Fibroblast of skin of abdomen (primary cell): ENCODE results near the gene TUBA3E.
"Not testable (repeated sequence)": the region's sequence is repeated elsewhere in the genome, so short reads cannot be mapped to it uniquely, and the experiment has no call there.

ENCODE experiments used
- DNase-seq: peaks from one replicate; pipeline ENCODE4 v3.0.0-alpha.2; 2013

TUBA3E gene

DNA sequence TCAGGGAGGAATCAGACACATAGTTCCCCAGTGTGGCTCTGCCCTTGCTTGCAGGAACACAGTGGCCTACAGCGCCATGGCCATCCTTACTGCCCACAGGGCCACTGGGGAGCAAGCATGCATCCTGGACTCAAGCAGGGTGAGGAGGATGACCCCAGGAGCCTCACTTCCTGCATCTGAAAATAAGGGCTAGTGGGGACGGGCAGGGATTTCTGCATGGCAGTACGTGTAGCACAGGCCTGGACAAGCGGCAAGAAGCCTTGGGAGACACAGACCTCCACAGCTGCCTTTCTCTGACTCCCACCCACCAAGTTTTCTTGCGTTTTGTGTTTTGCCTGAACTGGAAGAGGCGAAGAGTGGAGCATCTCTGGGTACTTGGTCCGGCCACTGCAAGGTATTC lies 35.8 kb downstream of the TUBA3E start:
- DNase-seq, result not testable (repeated sequence)

DNA sequence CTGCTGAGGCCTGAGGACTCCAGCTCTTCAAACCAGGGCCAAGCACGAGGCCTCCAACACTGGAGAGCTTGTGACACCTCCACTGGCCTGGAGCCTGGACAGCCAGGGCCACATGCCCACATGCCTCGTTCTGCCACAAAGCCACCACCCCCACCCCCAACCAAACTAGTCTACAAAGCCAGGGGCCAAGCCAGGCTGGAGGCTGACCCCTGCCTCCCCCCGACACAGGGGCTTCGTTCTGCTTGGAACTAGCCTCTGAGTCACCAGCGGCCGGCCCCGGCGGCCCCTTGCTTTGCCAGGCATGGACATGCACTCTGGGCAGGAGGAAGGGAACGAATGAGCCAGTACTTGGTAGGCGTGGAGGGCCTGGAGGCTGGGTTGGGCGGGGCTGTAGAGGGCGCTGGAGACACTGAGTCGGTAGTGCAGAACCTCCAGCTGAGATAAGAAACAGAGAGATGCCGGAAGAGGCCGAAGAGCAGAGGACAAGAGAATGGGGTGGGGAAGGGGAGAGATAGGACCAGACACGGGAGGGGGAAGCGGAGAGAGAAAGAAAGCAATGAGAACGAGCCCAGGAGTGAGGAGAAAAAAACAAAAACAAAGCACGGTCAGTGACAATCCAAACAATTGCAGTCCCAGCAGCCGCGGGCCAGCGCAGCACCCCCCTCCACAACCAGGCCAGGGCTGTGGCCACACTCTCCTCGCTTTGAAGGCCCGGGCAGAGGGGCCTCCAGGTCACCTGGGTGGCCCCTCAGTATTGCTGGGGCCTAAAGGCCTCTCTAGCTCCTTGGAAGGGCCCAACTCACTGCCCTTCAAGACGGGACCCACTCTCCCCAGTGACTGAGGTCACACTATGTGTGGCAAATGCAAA lies 37.2 kb downstream of the TUBA3E start:
- DNase-seq, result not testable (repeated sequence)

DNA sequence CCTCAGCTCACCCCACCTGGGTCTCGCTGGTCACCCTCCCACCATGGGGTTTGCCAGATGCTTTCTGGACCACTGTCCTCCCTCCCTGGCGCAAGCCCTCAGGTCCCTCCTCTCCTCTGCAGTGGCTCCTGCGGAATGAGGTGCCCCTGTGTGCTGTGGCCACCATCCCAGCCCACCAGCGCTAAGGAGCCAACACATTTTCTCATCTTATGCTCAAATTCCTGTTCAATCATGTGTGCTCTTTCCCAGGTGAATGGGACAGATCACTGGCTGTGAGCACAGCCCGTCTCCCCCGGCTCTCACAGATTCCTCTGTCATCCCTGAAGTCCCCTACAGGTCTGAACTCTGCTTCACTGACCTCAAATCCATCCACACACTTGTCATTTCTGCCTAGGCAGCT lies 38.1 kb downstream of the TUBA3E start:
- DNase-seq, result no peak

DNA sequence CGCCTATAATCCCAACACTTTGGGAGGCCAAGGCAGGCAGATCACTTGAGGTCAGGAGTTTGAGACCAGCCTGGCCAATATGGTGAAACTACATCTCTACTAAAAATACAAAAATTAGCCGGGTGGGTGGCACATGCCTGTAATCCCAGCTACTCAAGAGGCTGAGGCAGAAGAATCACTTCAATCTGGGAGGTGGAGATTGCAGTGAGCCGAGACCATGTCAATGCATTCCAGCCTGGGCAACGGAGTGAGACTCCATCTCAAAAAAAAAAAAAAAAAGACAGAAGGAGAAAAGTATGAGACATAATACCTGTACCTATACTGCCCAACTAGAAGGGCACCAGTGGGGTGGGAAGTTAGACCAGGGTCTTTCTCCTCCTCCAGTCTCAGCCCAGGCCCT lies 38.9 kb downstream of the TUBA3E start:
- DNase-seq, result not testable (repeated sequence)

DNA sequence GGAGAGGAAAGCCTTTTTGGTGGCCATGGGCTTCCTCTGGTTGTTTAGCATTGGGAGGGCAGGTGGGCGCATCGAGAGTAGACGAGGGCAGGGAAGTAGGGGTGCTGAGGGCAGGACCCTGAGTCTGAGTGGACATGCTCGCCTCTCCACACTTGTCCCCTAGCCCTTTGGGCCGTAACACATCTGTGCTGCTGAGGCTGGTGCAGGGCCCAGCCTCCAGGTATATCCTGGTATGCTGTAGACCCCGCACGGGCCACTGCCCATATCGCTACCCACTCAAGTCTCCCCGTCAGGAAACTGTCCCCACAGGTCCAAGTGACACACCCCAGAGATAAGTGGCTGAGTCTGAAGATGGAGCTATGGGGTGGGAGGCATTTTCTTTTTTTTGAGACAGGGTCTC lies 39.6 kb downstream of the TUBA3E start:
- no peak for DNase-seq

- not testable (repeated sequence) for DNase-seq
Measured at GRCh38 chr2:130157825-130158514, 40.3 kb downstream of the TUBA3E start.

DNA sequence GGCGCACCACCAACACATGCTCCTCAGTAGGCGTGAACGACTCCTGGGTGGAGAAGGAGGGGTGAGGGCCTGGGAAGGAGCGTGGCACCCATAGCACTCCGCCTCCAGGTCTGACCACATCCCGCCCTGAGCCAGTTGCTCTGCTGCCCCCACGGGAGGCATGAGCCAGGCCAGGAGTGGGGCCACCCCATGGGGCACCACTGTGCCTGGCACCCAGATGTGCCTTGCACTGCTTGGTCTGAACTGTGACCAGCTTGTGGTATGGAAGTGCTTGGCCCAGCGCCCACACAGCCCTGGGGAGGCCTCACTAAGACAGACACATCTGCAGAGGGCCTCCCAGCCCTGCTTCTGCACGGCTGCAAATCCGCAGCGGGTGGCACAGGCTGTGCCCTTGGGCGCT lies 40.9 kb downstream of the TUBA3E start:
- DNase-seq, result not testable (repeated sequence)

DNA sequence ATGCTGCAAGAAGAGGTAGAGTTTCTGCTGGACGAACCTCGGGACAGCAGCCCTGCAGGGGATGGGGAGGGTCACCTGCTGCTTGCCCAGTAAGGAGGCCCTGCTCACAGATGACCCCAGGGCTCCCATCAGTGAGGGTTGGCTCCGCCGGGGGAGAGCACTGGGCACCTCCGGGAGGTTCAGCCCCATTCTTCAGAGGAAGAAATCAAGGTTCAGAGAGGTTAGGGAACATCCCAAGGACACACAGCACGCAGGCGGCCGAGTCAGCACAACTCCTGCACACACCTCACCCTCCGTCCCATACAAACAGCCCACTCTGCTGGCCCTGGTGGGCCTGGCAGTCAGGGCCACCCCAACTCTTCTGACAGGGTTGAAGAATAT lies 41.6 kb downstream of the TUBA3E start:
- DNase-seq, result no peak

DNA sequence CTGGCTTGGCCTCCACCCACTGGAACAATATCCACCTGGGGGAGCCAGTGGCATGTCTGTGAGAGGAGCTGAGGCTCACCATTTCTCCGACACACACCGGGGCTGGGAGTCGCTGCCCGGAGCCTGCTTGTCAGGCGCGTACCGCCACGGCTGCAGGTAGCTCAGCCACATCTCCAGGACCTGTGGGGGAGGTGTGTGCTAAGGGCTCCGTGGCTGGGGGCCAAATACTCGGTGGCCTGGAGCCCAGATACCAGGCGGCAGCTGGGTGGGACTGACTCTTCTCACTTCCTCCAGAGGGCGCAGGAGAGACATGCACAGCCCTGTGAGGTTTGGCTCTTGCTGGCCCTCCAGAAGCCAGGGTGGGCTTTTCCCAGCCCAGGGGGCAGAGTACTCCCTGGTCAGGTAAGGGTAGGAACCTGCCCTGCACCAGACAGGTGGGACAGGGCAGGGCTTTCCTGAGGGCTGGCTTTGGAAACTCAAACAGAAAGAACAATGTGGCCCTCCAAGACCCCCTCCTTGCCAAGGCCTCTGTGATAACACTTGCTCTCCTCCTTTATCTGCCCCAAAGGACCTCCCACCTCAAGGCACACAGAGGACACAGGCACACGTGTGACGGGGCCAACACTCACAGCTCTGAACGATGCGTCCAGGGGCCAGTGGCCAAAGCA lies 42.1 kb downstream of the TUBA3E start:
- DNase-seq, result peak; percentile 39

DNA sequence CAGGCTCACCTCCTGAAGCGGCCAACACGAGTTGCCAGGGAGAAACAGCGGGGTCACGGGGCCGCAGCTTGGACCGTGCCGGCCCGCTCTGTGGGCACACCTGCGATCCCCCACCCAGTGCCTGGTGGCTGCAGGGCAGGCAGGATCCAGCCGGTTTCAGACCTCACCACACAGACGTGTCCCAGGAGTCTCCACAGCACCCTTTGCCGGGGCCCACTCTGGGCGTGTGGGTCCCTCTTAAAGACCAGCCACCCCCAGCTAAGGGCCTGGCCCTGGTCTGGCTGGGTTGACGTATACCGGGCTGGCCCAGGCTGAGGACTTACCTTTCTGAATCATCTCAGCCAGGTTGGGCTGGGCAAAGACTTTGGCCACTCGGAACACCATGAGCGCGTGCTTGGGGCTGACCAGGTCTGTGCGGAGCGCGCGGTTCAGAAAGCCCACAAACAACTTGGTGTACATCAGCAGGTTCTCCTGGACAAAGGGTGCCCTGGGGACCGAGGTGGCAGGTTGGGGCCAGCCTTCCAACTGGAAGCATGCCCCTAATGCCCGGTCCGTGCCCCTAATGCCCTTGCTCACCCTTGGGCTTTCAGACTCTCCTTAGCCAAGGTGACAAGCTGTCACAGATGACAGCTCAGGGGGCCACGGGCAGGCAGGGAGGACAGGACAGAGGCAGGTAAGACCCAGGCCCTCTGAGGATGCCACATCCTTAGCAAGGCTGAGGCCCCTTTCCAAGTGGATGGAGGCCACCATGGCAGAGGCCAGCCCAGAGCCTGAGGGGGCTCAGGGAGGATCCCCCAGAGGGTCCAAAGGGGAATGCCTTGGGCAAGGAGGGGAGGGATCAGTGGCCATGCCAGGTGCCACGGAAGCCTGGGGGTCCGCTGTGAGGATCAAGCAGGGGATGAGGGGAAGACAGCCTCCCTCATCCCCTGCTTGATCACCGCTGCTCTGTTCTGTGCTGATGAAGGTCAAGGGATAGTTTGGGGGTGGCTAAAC lies 43.2 kb downstream of the TUBA3E start:
- no peak for DNase-seq

- not testable (repeated sequence) for DNase-seq
Measured at GRCh38 chr2:130154423-130154770, 43.8 kb downstream of the TUBA3E start.

DNA sequence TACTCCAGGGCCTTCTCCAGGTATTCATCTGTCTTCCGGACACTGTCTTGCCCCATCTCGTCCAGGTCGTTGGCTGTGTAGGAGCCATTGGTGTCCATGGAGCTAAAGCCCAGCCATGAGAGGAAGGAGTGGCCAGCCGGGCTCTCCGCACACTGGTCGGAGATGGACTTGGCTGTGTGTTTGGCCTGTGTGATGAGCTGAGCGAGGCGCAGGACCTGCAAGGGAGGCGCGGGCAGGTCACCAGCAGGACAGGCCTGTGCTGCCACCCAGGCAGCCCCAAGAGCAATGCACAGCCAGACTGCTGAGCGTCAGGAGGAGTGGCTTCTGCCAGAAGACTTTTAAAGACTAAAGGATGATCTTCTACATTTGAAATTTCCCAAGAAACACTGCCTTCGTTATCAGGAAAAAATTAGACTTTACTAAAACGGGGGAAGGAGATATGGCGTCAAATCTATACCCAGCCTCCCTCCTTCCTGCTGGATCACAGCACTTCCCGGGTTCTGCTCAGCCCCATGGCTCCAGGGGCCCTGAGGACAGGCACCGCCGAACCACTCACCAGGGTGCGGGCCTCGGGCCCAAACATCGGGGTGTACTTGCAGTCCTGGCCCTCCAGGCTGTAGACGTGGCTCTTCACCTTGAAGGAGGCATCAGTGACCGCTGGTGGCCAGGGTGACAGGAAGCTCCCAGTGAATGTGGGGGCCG lies 44.4 kb downstream of the TUBA3E start:
- not testable (repeated sequence) for DNase-seq

- DNase-seq, result no peak
Measured at GRCh38 chr2:130152816-130153595, 45.2 kb downstream of the TUBA3E start.

DNA sequence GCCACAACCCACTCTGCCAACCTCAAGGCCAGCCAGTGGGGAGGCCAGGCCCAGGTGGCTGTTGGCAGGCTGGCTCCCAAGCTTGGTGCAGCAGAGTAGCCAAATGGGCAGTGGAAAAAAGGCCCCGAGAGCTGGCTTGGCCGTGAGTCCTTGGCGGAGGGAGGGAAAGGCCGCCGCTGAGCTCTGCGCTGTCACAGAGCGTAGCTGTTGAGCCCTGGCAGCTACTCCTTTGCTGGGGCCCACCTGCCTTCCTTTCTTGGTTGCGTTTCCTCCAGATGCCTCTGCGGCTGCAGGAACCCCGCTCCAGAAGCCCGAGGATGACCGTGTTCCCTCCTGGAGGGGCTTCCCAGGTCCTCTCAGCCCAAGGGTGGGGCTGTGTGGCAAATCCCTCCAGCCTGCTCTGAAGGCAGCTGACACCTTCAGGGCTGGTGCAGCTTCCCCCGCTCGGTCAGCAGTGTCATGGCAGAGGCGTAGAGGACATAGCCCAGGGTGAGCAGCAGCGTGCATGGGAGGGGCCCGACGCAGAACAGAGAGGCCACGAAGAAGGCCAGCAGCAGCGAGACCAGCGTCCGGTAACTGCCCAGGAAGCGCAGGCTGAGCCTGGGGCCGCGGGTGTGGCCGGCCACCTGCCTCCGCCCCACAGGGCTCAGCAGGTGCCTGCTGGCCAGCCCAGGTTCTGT lies 46.0 kb downstream of the TUBA3E start:
- not testable (repeated sequence) for DNase-seq

GRCh38 chr2:130151145-130151512 lies 47.1 kb downstream of the TUBA3E start:
- DNase-seq, result not testable (repeated sequence)

- DNase-seq, result no peak
Measured at GRCh38 chr2:130150181-130151144, 47.8 kb downstream of the TUBA3E start.

- DNase-seq, result not testable (repeated sequence)
Measured at GRCh38 chr2:130148515-130148914, 49.7 kb downstream of the TUBA3E start.

DNA sequence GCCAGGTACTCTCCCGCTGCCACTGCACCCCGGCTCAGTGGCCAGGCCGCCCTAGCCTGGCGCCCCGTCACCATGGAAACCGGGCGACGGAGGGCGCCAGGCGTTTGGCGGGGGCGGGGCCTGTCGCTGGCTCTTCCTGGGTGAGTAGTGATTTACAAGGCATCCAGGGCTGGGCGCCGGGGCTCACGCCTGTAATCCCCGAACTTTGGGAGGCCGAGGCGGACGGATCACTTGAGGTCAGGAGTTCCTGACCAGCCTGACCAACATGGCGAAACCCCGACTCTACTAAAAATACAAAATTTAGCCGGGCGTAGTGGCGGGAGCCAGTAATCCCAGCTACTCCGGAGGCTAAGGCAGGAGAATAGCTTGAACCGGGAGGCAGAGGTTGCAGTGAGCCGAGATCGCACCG lies 53.2 kb downstream of the TUBA3E start, which contains the start of gene CCDC74B:
TSS of gene CCDC74B (minus strand) at position 107 of the 409 bp plus-strand sequence. CDS start 116 bp downstream, outside the sequence.
- DNase-seq, result peak; percentile 30
